Measurements from ENCODE around the gene TMEM163.

DNA sequence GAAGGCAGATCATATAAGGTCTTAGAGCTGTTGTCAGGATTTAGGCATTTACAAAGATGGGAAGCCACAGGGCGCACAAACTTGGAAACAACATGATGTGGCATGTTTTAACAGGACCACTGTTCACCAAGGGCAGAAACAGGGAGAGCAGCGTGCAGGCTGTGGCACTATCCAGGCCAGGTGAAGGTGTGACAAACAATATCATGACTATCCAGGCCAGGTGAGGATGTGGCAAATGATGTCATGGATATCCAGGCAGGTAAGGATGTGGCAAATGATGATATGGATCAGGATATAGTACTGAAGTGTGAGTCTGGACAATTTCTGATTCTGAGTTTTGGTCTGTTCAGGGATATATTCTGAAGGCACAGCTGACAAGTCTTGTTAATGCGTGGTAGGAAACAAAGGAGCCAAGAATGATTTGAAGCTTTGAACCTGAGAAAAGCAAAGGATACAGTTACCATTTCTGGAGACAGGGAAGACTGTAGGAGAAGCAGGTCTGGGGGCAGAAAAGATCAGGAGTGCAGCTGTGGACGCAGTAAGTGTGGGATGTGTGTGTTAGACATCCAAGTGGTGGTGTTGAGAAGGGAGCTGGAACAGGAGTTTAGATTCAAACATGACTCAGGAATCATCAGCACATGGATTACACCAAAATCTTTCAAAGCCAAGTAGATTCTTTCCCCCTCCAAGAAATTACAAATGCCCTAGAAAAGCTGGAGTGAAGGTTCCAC is 205.9 kb downstream of the TMEM163 start:
- TF ChIP-seq EZH2 (IDR thresholded peaks at IDR 0.05; ENCODE audit: borderline replicate concordance), result no peak
- TF ChIP-seq, protein P1, sequence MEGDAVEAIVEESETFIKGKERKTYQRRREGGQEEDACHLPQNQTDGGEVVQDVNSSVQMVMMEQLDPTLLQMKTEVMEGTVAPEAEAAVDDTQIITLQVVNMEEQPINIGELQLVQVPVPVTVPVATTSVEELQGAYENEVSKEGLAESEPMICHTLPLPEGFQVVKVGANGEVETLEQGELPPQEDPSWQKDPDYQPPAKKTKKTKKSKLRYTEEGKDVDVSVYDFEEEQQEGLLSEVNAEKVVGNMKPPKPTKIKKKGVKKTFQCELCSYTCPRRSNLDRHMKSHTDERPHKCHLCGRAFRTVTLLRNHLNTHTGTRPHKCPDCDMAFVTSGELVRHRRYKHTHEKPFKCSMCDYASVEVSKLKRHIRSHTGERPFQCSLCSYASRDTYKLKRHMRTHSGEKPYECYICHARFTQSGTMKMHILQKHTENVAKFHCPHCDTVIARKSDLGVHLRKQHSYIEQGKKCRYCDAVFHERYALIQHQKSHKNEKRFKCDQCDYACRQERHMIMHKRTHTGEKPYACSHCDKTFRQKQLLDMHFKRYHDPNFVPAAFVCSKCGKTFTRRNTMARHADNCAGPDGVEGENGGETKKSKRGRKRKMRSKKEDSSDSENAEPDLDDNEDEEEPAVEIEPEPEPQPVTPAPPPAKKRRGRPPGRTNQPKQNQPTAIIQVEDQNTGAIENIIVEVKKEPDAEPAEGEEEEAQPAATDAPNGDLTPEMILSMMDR (IDR thresholded peaks at IDR 0.05; ENCODE audit: poor library complexity), result no peak

All from hepatocyte (in vitro differentiated cells).